ENCODE measurements around the gene GRXCR1.

Gene GRXCR1

DNA sequence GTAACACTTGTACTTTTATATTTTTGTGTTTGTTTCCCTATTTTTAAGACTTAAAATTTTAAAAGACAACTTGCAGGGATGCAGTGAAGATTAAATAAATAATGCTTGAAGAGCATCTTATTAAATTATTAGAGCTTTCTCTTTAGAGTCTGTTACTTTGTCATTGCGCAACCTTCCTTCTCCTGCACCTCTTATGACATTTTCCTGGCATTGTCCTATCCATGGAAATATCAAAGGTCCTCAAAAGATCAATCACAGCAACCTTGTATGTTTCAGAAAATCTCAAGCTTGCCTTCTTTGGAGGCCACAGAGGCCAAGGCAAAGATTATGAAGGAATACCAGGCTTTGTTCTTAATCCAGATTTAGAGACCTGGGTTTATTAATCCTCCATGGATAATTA lies 116.3 kb downstream of the GRXCR1 start:
- DNase-seq (ENCODE audit: extremely low read depth, low read depth), result no peak
- TF ChIP-seq, protein P1, sequence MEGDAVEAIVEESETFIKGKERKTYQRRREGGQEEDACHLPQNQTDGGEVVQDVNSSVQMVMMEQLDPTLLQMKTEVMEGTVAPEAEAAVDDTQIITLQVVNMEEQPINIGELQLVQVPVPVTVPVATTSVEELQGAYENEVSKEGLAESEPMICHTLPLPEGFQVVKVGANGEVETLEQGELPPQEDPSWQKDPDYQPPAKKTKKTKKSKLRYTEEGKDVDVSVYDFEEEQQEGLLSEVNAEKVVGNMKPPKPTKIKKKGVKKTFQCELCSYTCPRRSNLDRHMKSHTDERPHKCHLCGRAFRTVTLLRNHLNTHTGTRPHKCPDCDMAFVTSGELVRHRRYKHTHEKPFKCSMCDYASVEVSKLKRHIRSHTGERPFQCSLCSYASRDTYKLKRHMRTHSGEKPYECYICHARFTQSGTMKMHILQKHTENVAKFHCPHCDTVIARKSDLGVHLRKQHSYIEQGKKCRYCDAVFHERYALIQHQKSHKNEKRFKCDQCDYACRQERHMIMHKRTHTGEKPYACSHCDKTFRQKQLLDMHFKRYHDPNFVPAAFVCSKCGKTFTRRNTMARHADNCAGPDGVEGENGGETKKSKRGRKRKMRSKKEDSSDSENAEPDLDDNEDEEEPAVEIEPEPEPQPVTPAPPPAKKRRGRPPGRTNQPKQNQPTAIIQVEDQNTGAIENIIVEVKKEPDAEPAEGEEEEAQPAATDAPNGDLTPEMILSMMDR (IDR thresholded peaks at IDR 0.05; ENCODE audit: low read depth, low read length, missing control alignments), result no peak
- H3K4me3 ChIP-seq (replicated peaks; ENCODE audit: low read depth, low read length), result no peak overlapping the region

DNA sequence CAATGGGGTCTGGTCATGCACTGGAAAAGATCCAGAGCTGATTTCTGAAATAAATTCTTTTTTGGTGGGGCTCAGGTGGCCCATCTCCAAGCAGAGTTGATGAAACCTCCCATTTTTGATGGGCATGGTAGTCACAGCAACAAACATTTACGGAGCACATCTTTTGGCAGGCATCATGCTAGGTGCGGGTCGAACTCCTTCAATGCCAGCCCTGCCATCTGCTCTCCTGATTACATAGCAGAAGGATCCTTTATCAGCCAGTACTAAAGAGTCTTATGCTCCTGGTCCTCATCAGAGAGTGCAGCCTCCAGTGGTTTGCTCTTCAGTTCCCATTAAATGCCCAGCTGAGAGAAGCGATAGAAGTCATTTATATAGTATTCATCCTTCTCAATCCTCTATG lies 121.7 kb downstream of the GRXCR1 start:
- TF ChIP-seq, protein P1 (IDR thresholded peaks at IDR 0.05; ENCODE audit: low read depth, low read length, missing control alignments), result no peak
- no peak overlapping the region for H3K4me3 ChIP-seq (replicated peaks; ENCODE audit: low read depth, low read length)
- no peak for DNase-seq (ENCODE audit: extremely low read depth, low read depth)

DNA sequence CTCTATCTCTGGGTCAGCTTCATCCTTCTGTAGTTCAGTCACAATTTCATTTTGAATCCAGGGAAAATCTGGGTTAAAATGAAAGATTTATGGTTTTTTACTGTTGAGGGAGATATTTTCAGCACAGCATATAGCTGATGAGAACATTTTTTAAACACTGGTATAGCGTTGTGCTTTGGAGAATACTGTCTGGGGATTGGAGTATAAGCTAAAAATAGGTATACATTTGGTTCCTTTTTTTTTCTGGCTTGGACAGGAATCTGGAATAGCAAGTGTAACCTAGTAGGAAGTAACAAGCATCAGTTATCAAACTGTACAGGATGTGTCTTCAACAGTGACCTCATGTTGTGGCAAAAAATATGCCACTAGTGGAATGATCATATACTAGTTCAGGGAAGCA lies 149.1 kb downstream of the GRXCR1 start:
- no peak for DNase-seq (ENCODE audit: extremely low read depth, low read depth)
- TF ChIP-seq, protein P1 (IDR thresholded peaks at IDR 0.05; ENCODE audit: low read depth, low read length, missing control alignments), result no peak
- no peak overlapping the region for H3K4me3 ChIP-seq (replicated peaks; ENCODE audit: low read depth, low read length)

DNA sequence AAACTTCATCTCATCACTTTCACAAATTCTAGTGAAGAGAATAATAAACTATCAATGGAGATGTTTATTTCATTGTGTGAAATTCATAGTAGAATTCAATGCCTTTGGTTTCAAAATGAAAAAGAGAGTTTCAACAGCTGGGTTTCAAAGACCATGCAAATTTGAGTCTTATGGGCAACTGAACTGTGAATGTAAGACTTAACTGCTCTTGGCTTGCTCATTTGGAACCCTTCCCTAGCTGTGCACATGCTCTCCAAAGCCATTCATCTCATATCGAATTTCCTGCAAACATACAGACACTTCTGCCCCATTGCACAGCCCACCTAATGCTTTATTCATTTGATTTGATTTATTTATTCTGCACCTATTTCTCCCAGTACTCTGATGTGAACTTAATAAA lies 154.5 kb downstream of the GRXCR1 start:
- no peak for DNase-seq (ENCODE audit: extremely low read depth, low read depth)
- H3K4me3 ChIP-seq (replicated peaks; ENCODE audit: low read depth, low read length), result no peak overlapping the region
- TF ChIP-seq, protein P1 (IDR thresholded peaks at IDR 0.05; ENCODE audit: low read depth, low read length, missing control alignments), result no peak

DNA sequence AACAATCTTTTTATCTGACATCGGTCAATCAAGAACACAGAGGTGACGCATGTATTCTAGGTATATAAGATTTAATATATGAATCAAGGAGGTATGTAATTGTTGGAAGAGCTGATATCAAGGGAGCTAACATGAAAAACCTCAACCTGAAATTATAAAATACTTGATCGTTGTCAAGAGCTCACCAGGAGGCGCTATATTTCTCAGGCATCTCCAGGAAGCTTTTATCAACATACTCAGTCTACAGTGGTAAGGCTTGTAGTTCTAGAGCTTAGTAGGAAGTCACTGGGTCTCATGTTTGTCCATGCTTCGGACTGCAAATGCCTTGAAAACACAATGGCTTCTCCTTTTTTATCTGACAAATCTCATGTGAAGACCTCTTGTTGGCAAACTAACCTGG lies 156.1 kb downstream of the GRXCR1 start:
- TF ChIP-seq, protein P1 (IDR thresholded peaks at IDR 0.05; ENCODE audit: low read depth, low read length, missing control alignments), result no peak
- H3K4me3 ChIP-seq (replicated peaks; ENCODE audit: low read depth, low read length), result no peak overlapping the region
- no peak for DNase-seq (ENCODE audit: extremely low read depth, low read depth)

DNA sequence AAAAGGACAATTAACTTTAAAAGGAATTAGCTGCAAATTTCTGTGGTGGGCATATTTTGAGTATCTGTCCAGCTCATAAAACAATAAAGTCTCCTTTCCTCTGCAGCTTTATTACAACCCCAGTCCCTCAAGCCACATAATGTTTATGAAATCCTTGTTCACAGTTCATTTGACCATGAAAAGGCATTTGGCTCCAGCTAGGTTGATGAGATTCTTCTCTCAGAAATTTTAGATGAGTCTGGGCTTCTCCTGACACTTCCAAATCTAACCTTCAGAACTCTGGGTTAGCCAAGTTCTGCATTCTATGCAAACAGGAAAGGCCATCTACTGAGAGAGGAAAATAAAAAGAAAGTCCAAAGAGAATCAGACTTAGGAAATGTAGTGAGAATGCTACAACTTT lies 156.8 kb downstream of the GRXCR1 start:
- TF ChIP-seq, protein P1 (IDR thresholded peaks at IDR 0.05; ENCODE audit: low read depth, low read length, missing control alignments), result no peak
- DNase-seq (ENCODE audit: extremely low read depth, low read depth), result no peak

DNA sequence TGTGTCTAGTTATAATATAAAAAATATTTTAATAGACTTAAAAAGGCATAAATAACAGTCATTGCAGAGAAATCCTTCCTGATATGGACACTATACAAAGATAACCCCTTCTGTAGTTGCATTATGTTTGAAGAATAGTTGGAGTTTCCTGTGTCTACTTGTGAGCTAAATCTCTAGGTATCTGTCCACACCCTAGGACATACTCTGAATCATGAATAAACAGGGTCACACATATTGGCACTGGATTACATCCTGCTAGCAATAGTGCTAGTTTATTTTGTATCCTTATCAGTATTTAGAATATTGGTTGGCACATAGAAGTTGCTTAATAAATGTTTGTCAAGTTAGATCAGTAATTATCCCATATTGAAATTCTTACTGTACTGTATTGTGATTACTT lies 173.9 kb downstream of the GRXCR1 start:
- no peak for DNase-seq (ENCODE audit: extremely low read depth, low read depth)
- no peak overlapping the region for H3K4me3 ChIP-seq (replicated peaks; ENCODE audit: low read depth, low read length)
- TF ChIP-seq, protein P1 (IDR thresholded peaks at IDR 0.05; ENCODE audit: low read depth, low read length, missing control alignments), result no peak

More for the DNA sequence above, 156.8 kb downstream of the GRXCR1 start:
- no peak overlapping the region for H3K4me3 ChIP-seq (replicated peaks; ENCODE audit: low read depth, low read length)

All from HFF-Myc (cell line).